Neural crest cell (in vitro differentiated cells): Measurements from ENCODE around the gene OR11A1. TPM values are rescaled to one million over a fixed set of nuclear protein-coding genes. Genes with fewer than 3 reads are reported as not detected.
A peak's percentile ranks its signal among the peaks of the same experiment; 100 is the strongest.

Experiments used
- DNase-seq: peaks from one replicate; pipeline ENCODE4 v3.0.0; 2021; ENCODE audit warnings: low read depth, mixed read lengths, low spot score
- H3K27ac Mint-ChIP-seq: one replicate; pipeline ENCODE4 v1.8.0; 2021; ENCODE audit warnings: mild to moderate bottlenecking, mixed read lengths; ENCODE audit not compliant: unreplicated experiment
- H3K27me3 Mint-ChIP-seq: 2 replicates; pipeline ENCODE4 v1.8.0; 2021; ENCODE audit warnings: low read depth, mild to moderate bottlenecking, mixed read lengths
- H3K36me3 Mint-ChIP-seq: 2 replicates; pipeline ENCODE4 v1.8.0; 2021; ENCODE audit warnings: low read depth, mild to moderate bottlenecking, mixed read lengths
- H3K4me1 Mint-ChIP-seq: 2 replicates; pipeline ENCODE4 v1.8.0; 2021; ENCODE audit warnings: mixed read lengths
- H3K4me3 Mint-ChIP-seq: one replicate; pipeline ENCODE4 v1.8.0; 2021; ENCODE audit warnings: mild to moderate bottlenecking, mixed read lengths
- H3K9me3 Mint-ChIP-seq: 2 replicates; pipeline ENCODE4 v1.8.0; 2021; ENCODE audit warnings: mixed read lengths
- CTCF ChIP-seq: fragments of 200-600 bp; sonication (generic); conservative IDR thresholded peaks from 2 replicates; pipeline ENCODE4 v1.5.0; 2021; ENCODE audit warnings: antibody characterized with exemption, mild to moderate bottlenecking
- total RNA-seq: library from RNA; stranded (reverse); gene quantifications from 2 replicates; pipeline ENCODE4 v1.2.1, GENCODE V29; 2021

The OR11A1 gene
- total RNA-seq, 1 donor from 2014 or later = not detected

DNA sequence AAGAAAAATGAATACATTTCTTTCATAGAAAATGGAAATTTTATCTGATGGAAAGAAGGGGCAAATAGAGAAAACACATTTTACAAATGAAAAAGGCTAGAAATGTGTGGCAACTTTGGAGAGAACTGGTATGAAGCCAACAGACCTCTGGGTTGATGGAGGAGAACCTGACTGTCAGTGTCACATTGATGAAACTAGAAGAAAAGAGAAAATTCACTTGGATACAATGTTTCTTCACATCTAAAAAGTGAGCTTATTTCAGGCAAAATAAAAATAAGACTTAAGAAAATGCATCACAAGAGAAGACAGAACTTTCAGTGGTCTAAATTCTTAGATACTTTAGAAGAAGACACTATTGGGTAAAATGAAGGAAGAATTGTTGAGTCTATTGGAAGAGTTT, 61.5 kb downstream of the OR11A1 start, which contains the start of gene OR12D2:
OR12D2 (plus strand) TSS at position 301 of the 400 bp plus-strand sequence. CDS start 1,069 bp downstream, outside the sequence.
- no peak for TF ChIP-seq CTCF
- H3K36me3 Mint-ChIP-seq = no peaks in the 10 kb centered on the region
- no peak within 1 kb of the TSS for H3K27ac Mint-ChIP-seq
- H3K27me3 Mint-ChIP-seq = peaks cover 18% of the 10 kb centered on the region
- no peak for DNase-seq
- H3K9me3 Mint-ChIP-seq = peaks cover 2% of the 10 kb centered on the region
- no peak within 1 kb of the TSS for H3K4me3 Mint-ChIP-seq
- H3K4me1 Mint-ChIP-seq = no peaks in the 10 kb centered on the region

- no peak for DNase-seq
- no peaks in the 10 kb centered on the region for H3K4me1 Mint-ChIP-seq
- H3K4me3 Mint-ChIP-seq = no peak overlapping the region
- H3K27ac Mint-ChIP-seq = no peak overlapping the region
- peaks cover 2% of the 10 kb centered on the region for H3K9me3 Mint-ChIP-seq
- H3K27me3 Mint-ChIP-seq = peaks cover 14% of the 10 kb centered on the region
- no peak for TF ChIP-seq CTCF
- H3K36me3 Mint-ChIP-seq = no peaks in the 10 kb centered on the region
These were observed 68.3 kb downstream of the OR11A1 start for GRCh38 chr6:29388533-29388932.

GRCh38 chr6:29376003-29376402, 80.9 kb downstream of the OR11A1 start:
- no peaks in the 10 kb centered on the region for H3K4me1 Mint-ChIP-seq
- H3K4me3 Mint-ChIP-seq = no peak overlapping the region
- H3K36me3 Mint-ChIP-seq = no peaks in the 10 kb centered on the region
- H3K9me3 Mint-ChIP-seq = no peaks in the 10 kb centered on the region
- no peaks in the 10 kb centered on the region for H3K27me3 Mint-ChIP-seq
- H3K27ac Mint-ChIP-seq = no peak overlapping the region
- TF ChIP-seq CTCF = peak; percentile 54
- no peak for DNase-seq

Other genes starting within 250 kb of the OR11A1 start
- not detected in 2 replicates for gene OR14J1, start 155.4 kb downstream of the OR11A1 start, total RNA-seq
- not detected in 2 replicates for gene OR5V1, start 88.2 kb downstream of the OR11A1 start, total RNA-seq
- not detected in 2 replicates for gene OR12D3, start 81.8 kb downstream of the OR11A1 start, total RNA-seq
- not detected in 2 replicates for gene OR12D2, start 61.4 kb downstream of the OR11A1 start, total RNA-seq
- gene OR12D1, start 42.1 kb downstream of the OR11A1 start, total RNA-seq = not detected in 2 replicates
- gene OR10C1, start 17.8 kb downstream of the OR11A1 start, total RNA-seq = not detected in 2 replicates
- gene OR2H1, start 84 bp upstream of the OR11A1 start, total RNA-seq = not detected in 2 replicates
- gene MAS1L, start 30.9 kb upstream of the OR11A1 start, total RNA-seq = not detected in 2 replicates
- not detected in 2 replicates for gene UBD, start 102.7 kb upstream of the OR11A1 start, total RNA-seq
- not detected in 2 replicates for gene OR2H2, start 128.1 kb upstream of the OR11A1 start, total RNA-seq
- gene GABBR1, start 176.1 kb upstream of the OR11A1 start, total RNA-seq = 79.7 and 91.6 TPM in 2 replicates
- gene MOG, start 200.0 kb upstream of the OR11A1 start, total RNA-seq = not detected in 2 replicates
- not detected in 2 replicates for gene ZFP57, start 224.1 kb upstream of the OR11A1 start, total RNA-seq